HG03460 (cell line): ENCODE data around the gene ADAM22.

ENCODE experiments used
- ATAC-seq: cut with Tn5 transposase; IDR thresholded peaks from one replicate; pipeline ENCODE4 v1.9.1; 2021; ENCODE audit not compliant: unreplicated experiment

ADAM22 gene

GRCh38 chr7:88102675-88103074 lies 168.6 kb downstream of the ADAM22 start:
- no peak for ATAC-seq

- ATAC-seq, result no peak
Measured at GRCh38 chr7:88104732-88105131, 170.7 kb downstream of the ADAM22 start.

- ATAC-seq, result no peak
Measured at GRCh38 chr7:88105231-88105630, 171.2 kb downstream of the ADAM22 start.

GRCh38 chr7:88106434-88106833 lies 172.4 kb downstream of the ADAM22 start:
- no peak for ATAC-seq

GRCh38 chr7:88109612-88110011 lies 175.6 kb downstream of the ADAM22 start:
- no peak for ATAC-seq

- peak; percentile 55 for ATAC-seq
Measured at GRCh38 chr7:88111140-88111743, 177.2 kb downstream of the ADAM22 start.

GRCh38 chr7:88111954-88112471 lies 178.0 kb downstream of the ADAM22 start:
- ATAC-seq, result no peak

GRCh38 chr7:88115258-88115796 lies 181.3 kb downstream of the ADAM22 start:
- no peak for ATAC-seq

- no peak for ATAC-seq
Measured at GRCh38 chr7:88115816-88116215, 181.8 kb downstream of the ADAM22 start.

- ATAC-seq, result no peak
Measured at GRCh38 chr7:88116235-88116795, 182.3 kb downstream of the ADAM22 start.

- no peak for ATAC-seq
Measured at GRCh38 chr7:88117325-88117724, 183.3 kb downstream of the ADAM22 start.

GRCh38 chr7:88121335-88121734 lies 187.3 kb downstream of the ADAM22 start:
- ATAC-seq, result no peak

- no peak for ATAC-seq
Measured at GRCh38 chr7:88127637-88128290, 193.7 kb downstream of the ADAM22 start.

- ATAC-seq, result peak; percentile 91
Measured at GRCh38 chr7:88132725-88133124, 198.7 kb downstream of the ADAM22 start.

- no peak for ATAC-seq
Measured at GRCh38 chr7:88140947-88141346, 206.9 kb downstream of the ADAM22 start.

GRCh38 chr7:88141479-88141878 lies 207.4 kb downstream of the ADAM22 start:
- no peak for ATAC-seq

- no peak for ATAC-seq
Measured at GRCh38 chr7:88141953-88142352, 207.9 kb downstream of the ADAM22 start.

- ATAC-seq, result no peak
Measured at GRCh38 chr7:88146616-88147015, 212.6 kb downstream of the ADAM22 start.

- ATAC-seq, result no peak
Measured at GRCh38 chr7:88147341-88147740, 213.3 kb downstream of the ADAM22 start.

GRCh38 chr7:88147949-88148348 lies 213.9 kb downstream of the ADAM22 start:
- ATAC-seq, result no peak

GRCh38 chr7:88150033-88150432 lies 216.0 kb downstream of the ADAM22 start:
- no peak for ATAC-seq
